ENCODE data around the gene PACC1.

The PACC1 gene

GRCh38 chr1:212451416-212452322, 37.0 kb upstream of the PACC1 start:
- H3K9me3 ChIP-seq (ENCODE audit: control insufficient read depth, insufficient read depth, low read depth, low read length) = no peaks in the 10 kb centered on the region
- H3K27ac ChIP-seq (ENCODE audit: extremely low read depth, low read depth, low read length) = no peak overlapping the region
- CTCF ChIA-PET = interaction anchor here (0.6 to 3.5 kb wide), 3 partner anchors 26 to 781 kb away, joined by 3 to 16 read pairs (median 3); no protein-coding TSS in a partner anchor
- TF ChIP-seq SCRT2 (tag by site-specific recombination; IDR thresholded peaks at IDR 0.05) = peak; percentile 63
- TF ChIP-seq ZNF302 (tag by site-specific recombination; IDR thresholded peaks at IDR 0.05; ENCODE audit: low read depth) = no peak
- no peak for TF ChIP-seq SP3 (tag by site-specific recombination; IDR thresholded peaks at IDR 0.05)
- TF ChIP-seq SCRT1 (tag by site-specific recombination; IDR thresholded peaks at IDR 0.05; ENCODE audit: borderline replicate concordance) = peak; percentile 67; the same call in 1 of the 2 replicates
- no peak overlapping the region for H3K4me3 ChIP-seq (ENCODE audit: low read depth, low read length)
- POLR2A ChIA-PET = no interaction called here
- H3K4me1 ChIP-seq (ENCODE audit: control insufficient read depth, insufficient read depth, low read length) = no peaks in the 10 kb centered on the region
- H3K36me3 ChIP-seq (ENCODE audit: control insufficient read depth in 2 of 2, insufficient read depth in 1 of 2, low read length in 2 of 2) = peaks cover 0 to 4% of the 10 kb centered on the region in 2 experiments; a peak in 1 of 3 replicates

- no peaks in the 10 kb centered on the region for H3K4me1 ChIP-seq (ENCODE audit: control insufficient read depth, insufficient read depth, low read length)
- POLR2A ChIA-PET = no interaction called here
- H3K36me3 ChIP-seq (ENCODE audit: control insufficient read depth in 2 of 2, insufficient read depth in 1 of 2, low read length in 2 of 2) = peaks cover 8 to 14% of the 10 kb centered on the region in 2 experiments; a peak in 2 of 3 replicates
- TF ChIP-seq ZNF274 (IDR thresholded peaks at IDR 0.05; ENCODE audit: low read length) (no peak), ZNF274 (tag by site-specific recombination; IDR thresholded peaks at IDR 0.05; ENCODE audit: borderline replicate concordance) (no peak), ZNF391 (tag by site-specific recombination; IDR thresholded peaks at IDR 0.05; ENCODE audit: borderline replicate concordance, low read depth) (no peak), ZBTB49 (tag by site-specific recombination; IDR thresholded peaks at IDR 0.05; ENCODE audit: low read depth) (peak; percentile 84), FEZF1 (tag by site-specific recombination; IDR thresholded peaks at IDR 0.05) (no peak)
- H3K4me3 ChIP-seq (ENCODE audit: low read depth, low read length) = no peak overlapping the region
- CTCF ChIA-PET = interaction anchor here (1.5 kb wide), 1 partner anchor 159 kb away, joined by 3 read pairs; no protein-coding TSS in a partner anchor
- no peak overlapping the region for H3K27ac ChIP-seq (ENCODE audit: extremely low read depth, low read depth, low read length)
- no peaks in the 10 kb centered on the region for H3K9me3 ChIP-seq (ENCODE audit: control insufficient read depth, insufficient read depth, low read depth, low read length)
Measured at GRCh38 chr1:212450331-212450881, 35.7 kb upstream of the PACC1 start.

GRCh38 chr1:212447478-212447877, 32.8 kb upstream of the PACC1 start:
- H3K4me3 ChIP-seq (ENCODE audit: low read depth, low read length) = no peak overlapping the region
- CTCF ChIA-PET = interaction anchor here (0.6 kb wide), 1 partner anchor 30 kb away, joined by 3 read pairs; no protein-coding TSS in a partner anchor
- POLR2A ChIA-PET = no interaction called here
- no peak overlapping the region for H3K27ac ChIP-seq (ENCODE audit: extremely low read depth, low read depth, low read length)
- peaks cover 27 to 28% of the 10 kb centered on the region in 2 experiments; a peak in 2 of 3 replicates for H3K36me3 ChIP-seq (ENCODE audit: control insufficient read depth in 2 of 2, insufficient read depth in 1 of 2, low read length in 2 of 2)
- TF ChIP-seq ZIC2 (tag by site-specific recombination; IDR thresholded peaks at IDR 0.05) (no peak), GLIS1 (tag by site-specific recombination; IDR thresholded peaks at IDR 0.05) (peak; percentile 21; the same call in 1 of the 2 replicates)
- H3K9me3 ChIP-seq (ENCODE audit: control insufficient read depth, insufficient read depth, low read depth, low read length) = no peaks in the 10 kb centered on the region
- no peaks in the 10 kb centered on the region for H3K4me1 ChIP-seq (ENCODE audit: control insufficient read depth, insufficient read depth, low read length)

GRCh38 chr1:212446333-212446732, 31.6 kb upstream of the PACC1 start:
- Histone ChIP-seq H3K4me3 (ENCODE audit: low read depth, low read length) (no peak overlapping the region), H3K9me3 (ENCODE audit: control insufficient read depth, insufficient read depth, low read depth, low read length) (no peaks in the 10 kb centered on the region), H3K4me1 (ENCODE audit: control insufficient read depth, insufficient read depth, low read length) (no peaks in the 10 kb centered on the region), H3K36me3 (ENCODE audit: control insufficient read depth in 2 of 2, insufficient read depth in 1 of 2, low read length in 2 of 2) (peaks cover 28% of the 10 kb centered on the region in 2 experiments; a peak in 2 of 3 replicates), H3K27ac (ENCODE audit: extremely low read depth, low read depth, low read length) (no peak overlapping the region)
- POLR2A ChIA-PET = no interaction called here
- CTCF ChIA-PET = interaction anchor here (0.5 kb wide), 1 partner anchor 909 kb away, joined by 3 read pairs; no protein-coding TSS in a partner anchor
- TF ChIP-seq EGR2 (tag by site-specific recombination; IDR thresholded peaks at IDR 0.05; ENCODE audit: low read depth) = peak; percentile 53; the same call in 1 of the 2 replicates
- TF ChIP-seq ZFHX2 (tag by site-specific recombination; conservative IDR thresholded peaks at IDR 0.05) = peak; percentile 43; the same call in 1 of the 2 replicates
- no peak for TF ChIP-seq ZNF148 (tag by site-specific recombination; IDR thresholded peaks at IDR 0.05; ENCODE audit: borderline replicate concordance)
- TF ChIP-seq ZNF202 (tag by site-specific recombination; IDR thresholded peaks at IDR 0.05; ENCODE audit: borderline replicate concordance) = no peak
- TF ChIP-seq ZNF280C (tag by site-specific recombination; IDR thresholded peaks at IDR 0.05) = no peak

Data from HEK293 (cell line).